HG03064 (cell line): ENCODE data around the gene ENPEP.
"Not testable (repeated sequence)": the region's sequence is repeated elsewhere in the genome, so short reads cannot be mapped to it uniquely, and the experiment has no call there.

Source experiments
- ATAC-seq: cut with Tn5 transposase; IDR thresholded peaks from one replicate; pipeline ENCODE4 v1.9.1; 2021; ENCODE audit warnings: low read depth; ENCODE audit not compliant: unreplicated experiment

ENPEP gene

DNA sequence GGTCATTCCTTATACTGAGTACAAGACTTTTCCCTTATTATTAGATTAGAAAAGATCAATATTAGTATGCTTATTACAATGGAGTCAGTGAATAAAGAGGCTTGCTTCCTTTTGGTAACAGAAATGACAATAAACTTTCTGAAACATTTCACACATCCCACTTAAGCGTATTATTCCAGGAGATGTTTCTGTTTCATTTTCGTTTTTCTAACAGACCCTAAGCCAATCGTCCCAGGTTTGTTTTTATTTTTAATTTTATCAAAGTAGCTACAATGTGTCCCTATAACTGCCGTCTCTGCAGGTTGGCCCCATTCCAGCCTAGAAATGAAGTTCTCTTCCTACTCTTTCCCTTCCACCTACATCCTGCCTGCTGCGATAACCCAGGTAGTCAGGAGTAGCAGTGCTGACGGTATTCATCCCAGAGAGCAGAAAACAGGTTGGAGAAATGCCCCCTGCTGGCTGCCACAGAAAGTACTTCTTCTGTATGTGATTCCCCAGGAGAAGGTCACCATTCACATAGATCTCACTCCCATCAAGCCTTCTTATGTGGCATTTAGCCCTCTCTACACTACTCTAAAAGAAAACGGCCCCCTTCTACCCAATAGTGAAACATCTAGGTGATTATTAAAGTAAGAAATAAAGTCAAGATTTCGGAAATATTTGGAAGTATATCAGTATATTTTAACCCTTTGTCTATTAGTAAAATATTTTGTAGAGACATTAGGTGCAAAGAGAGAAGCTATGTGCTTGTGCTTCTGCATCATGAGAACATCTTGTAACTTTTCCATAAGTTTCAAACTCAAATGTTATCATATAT, 40.4 kb downstream of the ENPEP start:
- peak; percentile 75 for ATAC-seq

DNA sequence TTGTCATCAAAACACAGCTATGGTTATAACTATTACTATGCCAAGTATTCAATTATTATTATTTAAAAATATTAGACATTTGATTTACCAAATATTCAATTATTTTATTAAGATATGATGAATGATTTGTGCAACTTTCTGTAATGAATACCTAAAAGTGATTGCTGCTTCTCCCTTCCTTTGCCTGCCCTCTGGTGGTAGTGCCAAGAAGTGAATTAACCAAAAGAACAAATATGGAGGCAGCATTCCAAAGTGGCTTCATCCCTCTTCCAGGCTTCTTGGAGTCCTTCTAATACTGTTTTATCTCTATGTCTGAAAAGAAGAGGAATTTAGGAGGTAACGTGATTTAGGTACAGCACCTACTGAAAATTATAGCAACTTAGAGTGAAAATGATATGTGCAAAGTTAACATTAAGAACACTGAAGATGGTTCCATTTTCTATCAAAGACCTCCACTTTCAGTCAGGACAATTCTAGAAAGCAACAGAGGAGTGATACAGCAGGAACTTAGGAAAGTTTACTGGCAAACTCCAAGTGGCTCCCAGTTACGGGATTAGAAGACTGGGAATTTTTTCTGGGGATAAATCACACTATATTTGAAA, 43.0 kb downstream of the ENPEP start:
- no peak for ATAC-seq

DNA sequence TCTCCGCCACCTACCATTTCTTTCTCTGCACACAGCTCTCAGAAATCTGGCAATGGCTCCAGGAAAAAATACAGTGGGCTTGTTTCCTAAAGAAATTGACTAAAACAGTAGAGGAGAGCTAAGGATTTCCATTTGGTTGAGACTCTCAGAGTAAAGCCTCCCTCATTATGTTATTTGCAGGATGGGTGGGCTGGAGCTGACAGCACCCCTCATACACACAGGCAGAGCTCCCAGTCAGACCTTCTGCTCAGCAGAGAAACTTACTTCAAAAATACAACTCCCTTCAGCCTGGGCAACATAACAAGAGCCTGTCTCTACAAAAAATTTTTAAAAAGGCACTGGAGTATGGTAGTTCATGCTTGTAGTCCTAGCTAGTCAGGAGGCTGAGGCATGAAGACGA, 44.9 kb downstream of the ENPEP start:
- no peak for ATAC-seq

DNA sequence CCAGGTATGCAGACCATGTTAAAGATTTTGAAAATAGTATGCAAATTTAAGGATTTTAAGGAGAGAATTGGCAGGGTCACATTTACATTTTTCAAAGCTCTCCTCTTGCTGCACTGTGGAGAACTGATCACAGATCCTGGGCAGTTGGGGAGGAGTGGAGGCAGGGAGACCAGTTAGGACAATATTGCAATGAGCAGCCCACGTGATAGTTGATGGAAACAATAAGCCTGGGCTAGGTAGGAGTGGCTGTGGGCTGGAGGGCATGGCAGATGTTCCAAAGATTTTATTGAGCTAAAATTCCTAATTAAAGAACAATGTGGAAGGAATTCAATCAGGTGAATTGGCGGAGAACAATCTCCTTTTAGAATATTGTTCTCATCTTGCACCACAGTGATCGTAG, 50.6 kb downstream of the ENPEP start:
- ATAC-seq, result no peak

DNA sequence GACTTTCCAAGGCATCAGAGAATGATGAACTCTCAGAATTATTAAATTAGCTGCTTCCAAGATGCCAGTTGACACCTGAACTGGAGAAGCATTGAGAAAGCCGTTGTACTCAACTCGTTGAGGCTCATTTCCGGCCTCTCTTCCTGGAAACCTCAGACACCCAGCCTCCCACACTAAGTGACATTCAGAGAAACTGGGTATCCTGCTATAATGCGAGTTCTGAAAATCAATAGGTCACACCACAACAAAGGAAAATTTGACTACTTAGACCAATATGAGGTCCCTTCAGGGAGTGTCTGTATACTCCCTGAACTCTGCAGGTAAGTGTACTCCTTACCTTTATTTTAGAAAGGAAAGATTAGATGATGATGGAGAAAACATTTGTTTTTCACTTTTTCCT, 51.2 kb downstream of the ENPEP start:
- no peak for ATAC-seq

DNA sequence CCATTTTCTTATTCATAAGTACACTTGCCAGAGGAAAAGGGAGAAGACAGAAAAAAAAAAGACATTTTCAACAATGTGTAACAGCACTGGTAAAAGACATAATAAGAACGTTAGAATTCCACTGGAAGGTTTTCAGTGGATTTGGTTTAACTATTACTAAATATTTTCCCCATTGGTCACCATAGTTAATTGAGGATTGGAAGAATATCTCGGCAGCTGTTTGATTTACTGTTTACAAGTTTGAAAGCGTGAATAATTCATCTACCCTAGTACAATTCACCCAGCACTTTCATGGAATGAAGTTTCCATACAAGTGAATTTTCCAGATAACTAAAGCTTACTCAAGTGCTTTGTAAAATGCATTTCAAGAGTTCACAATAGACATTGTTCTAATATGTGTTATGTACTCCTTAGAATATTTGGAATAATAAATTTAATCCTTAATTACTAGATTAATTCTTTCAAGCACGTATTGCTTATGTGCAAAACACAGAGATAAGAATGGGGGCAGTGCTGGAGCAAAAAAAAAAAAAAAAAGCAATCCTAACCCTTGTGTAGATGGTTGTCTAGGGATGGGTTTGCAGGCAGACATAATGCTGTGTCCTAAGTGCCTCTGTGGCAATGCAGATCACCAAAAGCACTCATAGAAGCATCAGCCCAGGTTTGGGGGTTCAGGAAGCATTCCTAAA, 57.1 kb downstream of the ENPEP start:
- ATAC-seq, result no peak

DNA sequence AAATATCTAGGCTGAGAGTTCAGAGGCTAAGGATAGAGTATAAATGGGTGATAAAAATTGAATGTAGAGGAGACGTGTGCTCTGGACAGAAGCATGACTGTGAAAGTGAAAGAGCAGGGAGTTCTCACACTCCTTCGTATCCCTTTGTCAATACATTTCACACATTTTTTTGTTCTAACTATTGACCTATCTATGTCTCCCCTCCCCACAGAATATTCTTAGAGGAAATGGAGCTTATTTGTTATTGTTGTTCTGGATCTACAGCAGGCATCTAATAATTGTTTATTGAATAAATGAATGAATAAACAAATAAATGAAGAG, 57.6 kb downstream of the ENPEP start:
- no peak for ATAC-seq

DNA sequence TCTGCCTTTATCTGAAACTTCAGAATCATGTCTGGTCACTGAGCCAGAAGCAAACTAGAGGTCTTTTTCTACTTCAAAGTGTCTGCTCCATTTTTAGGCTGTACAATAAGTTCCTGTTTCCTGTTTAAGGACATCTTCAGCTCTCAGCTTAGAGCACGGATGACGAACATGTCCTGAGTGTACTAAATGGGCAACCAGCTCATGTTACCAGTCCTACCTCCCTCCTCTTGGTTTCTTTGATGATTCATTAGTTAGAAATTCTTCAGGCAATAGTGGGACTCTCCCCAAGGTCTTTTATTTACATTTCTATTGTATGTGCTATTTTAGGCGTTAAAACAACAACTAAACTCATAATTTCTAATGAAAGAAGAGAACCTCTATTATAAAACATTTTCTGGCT, 58.0 kb downstream of the ENPEP start:
- no peak for ATAC-seq

DNA sequence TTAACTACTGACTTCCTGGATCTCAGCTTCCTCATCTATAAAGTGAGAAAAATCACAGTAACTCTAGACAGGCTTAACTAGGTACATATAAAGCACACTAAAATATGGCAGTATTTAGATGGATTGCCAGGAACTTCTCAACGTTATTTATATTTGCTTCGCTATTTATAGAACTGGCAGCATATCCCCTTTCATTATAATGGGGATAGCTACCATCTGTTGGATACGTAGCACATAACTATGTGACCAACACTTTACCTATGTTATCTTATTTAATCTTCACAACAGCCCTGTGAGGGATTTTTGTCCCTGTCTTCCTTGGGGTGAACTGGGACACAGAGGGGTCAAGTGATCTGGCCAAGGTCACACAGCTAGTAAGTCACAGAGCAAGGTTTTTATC, 64.6 kb downstream of the ENPEP start:
- ATAC-seq, result no peak

DNA sequence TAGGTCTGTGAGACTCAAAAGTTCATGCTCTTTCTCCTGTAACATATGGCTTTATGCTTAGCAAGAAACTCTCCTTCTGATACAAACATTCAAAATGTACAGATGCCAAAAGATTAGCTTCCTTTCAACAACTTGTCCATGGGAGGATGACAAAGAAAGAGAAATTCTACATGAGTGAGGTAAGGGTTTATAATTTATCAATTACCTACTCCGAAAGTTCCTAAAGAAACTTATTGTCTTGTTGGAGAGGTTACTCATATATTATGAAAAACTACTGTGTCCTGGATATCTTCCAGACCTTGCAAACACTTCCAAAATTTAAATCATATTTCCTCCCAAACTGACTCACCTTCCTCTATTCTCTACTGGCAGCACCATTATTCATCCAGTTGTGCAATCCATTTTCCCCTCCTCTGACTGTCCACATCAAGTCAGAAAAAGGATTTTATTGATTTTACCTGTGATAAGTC, 65.1 kb downstream of the ENPEP start:
- no peak for ATAC-seq

DNA sequence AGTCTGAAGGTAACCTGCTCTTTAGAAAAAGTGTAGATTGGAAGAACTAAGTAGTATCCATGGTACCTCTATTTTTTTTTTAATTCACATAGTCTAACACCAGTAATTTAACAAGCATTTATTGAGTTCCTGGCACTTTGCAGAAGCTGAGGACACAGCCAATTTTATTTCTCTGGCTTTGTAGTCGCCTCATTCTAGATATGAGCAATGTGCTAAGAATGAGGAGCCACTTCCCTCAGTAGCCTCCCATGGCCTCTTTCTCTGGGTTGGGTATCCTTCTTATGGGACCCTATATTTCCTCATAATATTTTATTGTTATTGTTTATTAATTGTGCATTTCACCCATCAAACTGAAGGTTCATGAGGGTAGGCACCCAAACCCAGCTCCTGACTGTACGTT, 67.6 kb downstream of the ENPEP start:
- no peak for ATAC-seq

DNA sequence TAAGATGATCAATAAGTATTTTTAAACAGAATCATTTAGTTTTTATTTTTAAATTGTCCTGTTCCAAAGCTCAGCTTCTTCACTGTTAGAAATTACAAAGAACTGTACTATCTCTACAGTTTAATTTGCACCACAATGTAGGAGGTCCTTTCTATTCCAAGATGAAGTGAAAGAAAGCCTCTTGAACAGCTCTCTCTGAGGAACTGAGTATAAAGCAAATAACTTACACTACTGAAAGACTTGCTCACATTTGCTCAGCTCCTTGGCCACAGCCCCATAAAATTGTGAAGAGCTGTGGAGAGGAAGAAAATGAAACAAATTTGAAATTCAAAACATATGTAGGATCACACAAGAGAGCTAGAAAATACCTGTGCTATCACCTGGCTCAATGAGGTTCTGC, 68.6 kb downstream of the ENPEP start:
- no peak for ATAC-seq

DNA sequence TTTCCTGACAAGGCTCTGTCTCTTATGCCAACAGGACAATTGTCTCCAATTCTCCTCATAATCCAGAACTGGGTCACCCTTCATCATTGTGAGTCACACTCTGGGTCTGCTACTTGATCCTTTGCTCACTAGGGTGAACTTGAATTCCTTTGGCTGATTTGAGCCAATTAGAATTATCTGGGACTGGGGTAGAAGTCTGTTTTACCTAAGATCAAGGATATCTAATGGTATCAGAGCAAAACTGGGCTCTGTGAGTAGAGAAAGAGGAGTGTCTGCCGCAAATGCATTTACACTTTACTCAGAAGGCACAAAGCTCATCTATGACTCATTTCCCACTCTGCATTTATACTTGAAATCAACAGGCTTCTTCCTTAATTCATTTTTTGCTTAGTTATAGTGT, 74.3 kb downstream of the ENPEP start:
- ATAC-seq, result no peak

DNA sequence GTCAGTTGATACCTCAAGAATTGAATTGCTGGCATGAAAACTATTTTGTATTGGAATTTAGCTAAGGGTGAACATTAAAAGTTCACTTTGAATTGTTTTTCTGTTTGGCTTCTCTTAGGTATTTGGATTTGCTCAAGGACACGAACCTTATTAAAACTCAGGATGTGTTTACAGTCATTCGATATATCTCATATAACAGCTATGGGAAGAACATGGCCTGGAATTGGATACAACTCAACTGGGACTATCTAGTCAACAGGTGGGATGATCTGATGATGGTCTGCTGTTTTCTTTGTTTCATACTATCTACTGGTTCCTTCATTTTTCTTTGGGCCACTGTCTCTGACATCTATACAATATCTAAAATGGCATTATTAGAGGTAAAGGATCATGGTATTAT, 77.2 kb downstream of the ENPEP start:
- ATAC-seq, result no peak

DNA sequence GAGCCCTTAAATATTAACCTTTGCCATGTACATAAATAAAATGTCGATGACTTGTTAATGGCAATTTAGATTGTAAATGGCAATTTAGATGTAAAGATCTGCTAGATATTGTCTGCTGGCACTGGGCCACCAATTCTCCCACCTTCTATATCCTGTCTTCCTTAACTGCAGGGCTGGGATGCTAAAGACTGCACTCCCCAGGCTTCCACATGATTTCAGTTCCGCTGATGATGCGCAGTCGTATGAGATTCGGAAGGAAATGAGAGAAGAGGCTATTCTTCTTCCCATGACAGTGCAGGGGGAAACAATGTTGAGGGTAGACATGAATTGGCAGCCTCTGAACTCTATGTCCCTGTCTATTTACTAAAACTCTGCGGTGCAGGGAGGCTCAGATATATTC, 91.3 kb downstream of the ENPEP start:
- ATAC-seq, result no peak

DNA sequence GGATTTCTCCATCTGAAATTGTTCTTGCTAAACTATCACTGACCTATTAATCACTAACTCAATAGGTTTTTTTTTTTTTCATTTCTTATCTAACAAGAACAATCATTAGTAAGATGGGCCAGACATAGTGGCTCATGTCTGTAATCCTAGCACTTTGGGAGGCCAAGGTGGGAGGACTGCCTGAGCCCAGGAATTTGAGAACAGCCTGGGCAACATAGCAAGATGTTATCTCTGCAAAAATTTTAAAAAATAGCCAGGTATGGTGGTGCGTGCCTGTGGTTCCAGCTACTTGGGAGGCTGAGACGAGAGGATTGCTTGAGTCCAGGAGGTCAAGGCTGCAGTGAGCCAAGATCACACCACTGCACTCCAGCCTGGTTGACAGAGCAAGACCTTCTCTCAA, 100.7 kb downstream of the ENPEP start:
- not testable (repeated sequence) for ATAC-seq

DNA sequence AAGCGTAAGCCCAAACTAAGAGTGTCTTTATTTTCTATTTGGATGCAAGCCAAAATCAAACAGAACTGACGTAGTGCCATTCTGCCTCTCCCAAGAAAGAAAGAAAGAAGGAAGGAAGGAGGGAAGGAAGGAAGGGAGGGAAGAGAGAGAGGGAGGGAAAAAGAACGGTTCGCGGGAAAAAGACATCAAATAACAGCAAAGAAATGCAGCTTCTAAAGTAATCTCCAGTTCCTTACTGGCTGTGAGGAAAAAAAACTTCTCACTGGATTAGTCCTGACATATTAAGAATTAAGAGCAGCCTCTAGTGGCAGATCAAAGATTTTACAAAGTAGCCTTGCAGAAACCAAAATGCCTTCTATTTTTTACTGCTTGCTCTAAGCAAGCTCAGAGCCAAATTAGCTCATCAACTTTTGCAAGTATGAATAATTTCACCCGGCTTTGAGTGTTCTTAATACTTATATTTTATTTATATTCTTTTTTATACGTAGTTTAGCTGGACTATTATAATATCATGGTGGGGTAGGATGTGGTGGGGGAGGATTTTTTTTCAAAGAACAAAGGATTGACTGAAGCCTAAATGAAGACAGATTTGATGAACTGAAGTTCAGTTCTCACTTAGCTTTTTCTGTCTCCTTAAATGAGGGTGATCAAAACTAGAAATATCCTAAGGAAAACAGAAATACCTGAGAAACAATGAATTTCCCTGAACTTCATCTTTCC, 110.3 kb downstream of the ENPEP start:
- ATAC-seq, result no peak

DNA sequence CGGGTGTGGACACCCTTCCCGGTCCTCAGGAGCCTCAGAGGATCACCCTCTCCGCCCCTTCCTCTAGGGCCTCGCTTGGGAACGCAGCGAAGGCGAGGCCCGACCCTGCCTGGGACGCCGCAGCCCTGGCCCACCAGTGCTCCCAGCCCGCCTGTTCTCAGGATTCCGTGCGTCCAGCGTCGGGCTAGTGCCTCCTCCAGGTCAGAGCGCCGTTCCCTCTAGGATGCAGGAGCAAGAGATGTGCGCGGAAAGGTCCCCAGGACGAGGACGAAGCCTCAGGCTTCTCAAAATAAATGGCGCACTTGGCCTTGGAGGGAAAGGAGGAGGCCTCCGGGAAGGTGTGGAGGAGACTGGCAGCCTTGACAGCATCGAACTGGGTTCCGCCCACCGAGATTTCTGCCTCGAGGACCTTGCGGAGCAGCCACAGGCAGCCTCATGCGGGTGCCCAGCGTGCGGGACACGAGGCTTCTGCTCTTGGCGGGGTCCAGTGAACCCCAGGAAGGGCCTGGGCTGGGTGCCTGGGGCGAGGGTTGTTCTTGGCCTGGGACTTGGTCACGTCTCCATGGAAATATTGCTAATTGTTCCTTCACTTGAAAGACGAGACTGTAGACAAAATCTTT, 111.8 kb downstream of the ENPEP start:
- ATAC-seq, result no peak

DNA sequence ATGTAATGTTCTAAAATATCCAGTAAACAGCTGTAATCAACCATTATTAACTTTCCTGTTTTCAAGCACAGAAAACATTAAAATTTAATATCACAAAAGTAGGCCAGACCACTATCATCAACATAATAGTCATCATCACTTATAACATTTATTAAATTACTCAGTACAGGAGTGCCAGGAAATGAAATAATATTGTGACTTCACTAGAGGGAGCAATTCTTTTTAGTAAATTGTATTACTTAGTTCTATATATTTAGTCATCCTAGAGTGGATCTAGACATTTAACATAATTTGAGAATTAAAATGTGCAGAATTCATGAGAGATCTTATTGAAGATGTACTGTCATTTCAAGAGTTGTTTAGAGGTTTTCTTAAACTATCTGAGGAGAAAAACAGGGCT, 113.3 kb downstream of the ENPEP start:
- no peak for ATAC-seq

DNA sequence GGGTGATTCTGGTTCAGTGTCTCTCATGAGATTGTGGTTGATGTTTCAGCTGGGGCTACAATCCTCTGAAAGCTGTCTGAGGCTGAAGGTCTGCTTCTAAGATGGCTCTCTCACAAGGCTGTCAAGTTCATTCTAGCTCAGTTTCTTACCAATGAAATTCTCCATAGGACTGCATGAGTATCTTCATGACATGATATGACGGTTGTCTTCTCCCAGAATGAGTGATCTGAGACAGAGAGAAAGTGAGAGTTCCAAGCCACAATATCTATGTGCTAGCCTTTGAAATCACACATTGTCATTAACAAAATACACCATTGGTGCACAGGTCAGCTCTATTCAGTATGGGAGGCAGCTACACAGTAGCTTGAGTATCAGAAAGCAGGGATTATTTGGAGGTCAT, 119.6 kb downstream of the ENPEP start:
- no peak for ATAC-seq

DNA sequence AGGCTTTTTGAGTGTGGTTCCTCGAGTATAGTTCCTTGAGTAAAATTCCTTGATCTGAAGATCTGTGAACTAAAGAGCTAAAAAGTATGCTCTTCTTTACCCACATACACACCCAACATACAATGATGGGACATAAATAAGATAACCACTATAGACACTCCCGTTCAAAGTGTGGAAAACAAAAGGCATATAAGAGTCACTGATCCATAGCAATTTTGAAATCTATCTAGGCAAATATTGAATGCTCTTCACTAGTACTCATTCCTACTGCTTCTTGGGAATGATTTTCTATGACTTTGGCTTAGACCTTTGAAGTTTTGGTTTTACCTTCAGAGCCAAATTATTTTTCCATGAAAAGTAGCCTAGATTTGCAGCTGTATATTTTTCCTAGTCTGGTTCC, 120.5 kb downstream of the ENPEP start:
- no peak for ATAC-seq
